ENCODE results near the gene ZFP92. TPM values are rescaled to one million over a fixed set of nuclear protein-coding genes. Genes with fewer than 3 reads are reported as not detected.

ZFP92 gene
- total RNA-seq, 1 donor: 3.0 TPM

DNA sequence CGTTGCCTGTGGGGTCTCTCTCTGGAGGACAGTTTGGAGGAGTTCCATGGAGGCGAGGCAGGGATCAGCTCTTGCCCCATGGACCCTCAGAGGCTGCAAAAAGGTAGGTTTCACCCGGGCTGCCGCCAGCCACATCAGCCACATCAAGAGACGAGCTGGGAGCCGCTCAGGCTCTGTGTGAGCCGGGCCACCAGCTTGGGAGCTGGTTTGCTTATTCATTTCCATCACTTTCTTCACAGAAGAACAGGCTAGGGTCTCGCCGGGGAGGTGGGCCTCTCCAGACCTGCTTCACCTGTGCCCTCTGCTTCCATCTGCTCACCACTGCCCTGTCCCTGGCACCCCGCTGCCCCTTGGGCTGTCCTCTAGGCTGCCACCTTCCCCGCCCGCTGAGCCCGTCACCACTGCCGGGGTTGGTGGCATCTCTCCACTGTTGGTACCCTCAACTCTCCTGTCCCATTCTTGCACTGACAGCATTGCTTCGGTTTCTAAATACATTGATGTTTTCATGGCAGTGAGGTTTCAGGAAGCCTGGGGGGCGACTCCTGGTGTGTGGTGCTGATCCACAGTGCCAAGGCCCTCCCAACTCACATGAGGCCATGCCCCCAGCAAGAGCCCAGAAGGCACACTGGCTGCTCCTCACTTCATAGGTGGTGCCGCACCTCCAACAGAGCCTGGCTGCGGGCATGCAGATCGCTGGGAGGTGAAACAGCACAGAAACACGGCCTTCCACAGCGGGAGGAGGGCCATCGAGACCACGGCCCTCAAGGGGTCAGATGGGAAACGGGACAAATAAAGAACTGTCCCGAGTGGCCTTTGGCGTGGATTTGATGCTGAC lies 39.1 kb downstream of the ZFP92 start:
- no peak for DNase-seq (ENCODE audit: low read depth in 2 of 3, low spot score in 2 of 3)

DNA sequence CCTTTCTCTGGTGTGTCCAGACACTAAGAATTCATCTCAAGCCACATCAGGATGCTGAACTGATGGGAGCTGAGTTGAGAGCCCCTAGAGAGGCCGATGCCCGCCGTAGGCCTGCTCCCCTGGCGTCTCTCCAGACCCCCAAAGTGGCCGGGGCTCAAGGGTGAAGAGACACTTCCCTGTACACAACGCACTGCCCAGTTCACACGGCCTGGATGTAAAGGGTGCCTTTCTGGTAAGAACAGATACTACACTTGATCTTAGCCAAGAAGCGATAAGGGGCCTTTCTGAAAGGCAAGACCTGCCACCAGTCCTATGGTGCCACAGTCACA lies 39.6 kb downstream of the ZFP92 start:
- DNase-seq (ENCODE audit: low read depth in 2 of 3, low spot score in 2 of 3): no peak

DNA sequence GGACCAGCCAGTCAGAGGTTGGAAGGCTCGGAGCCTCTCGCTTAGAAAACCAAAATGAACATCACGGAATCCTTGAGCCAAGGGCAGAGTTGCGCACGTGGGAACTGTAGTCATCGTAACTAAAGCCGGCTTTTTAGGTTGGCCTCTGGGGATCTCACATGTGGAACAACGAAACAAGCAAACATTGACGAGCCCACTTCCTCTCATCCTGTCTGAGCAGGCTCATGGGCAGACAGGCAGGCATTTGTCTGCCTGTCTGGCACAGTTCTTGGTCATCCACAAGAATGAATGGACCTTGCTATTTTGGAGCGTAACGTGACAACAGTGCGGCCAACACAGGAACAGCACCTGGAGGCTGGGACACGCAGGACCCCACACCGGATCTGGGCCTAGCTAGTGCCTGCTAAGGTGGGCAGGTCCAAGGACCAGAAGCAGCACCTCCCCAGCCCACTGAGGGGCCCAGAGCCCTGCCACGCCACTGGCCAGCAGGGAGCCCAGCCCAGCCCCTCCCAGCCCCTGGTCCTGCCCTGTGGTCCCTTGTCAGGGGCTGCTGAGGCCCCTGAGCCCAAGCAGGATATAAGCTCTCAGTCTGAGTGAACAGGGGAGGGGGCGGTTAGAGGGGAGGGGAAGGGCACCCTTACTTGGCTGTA lies 43.8 kb downstream of the ZFP92 start:
- no peak for DNase-seq (ENCODE audit: low read depth in 2 of 3, low spot score in 2 of 3)

DNA sequence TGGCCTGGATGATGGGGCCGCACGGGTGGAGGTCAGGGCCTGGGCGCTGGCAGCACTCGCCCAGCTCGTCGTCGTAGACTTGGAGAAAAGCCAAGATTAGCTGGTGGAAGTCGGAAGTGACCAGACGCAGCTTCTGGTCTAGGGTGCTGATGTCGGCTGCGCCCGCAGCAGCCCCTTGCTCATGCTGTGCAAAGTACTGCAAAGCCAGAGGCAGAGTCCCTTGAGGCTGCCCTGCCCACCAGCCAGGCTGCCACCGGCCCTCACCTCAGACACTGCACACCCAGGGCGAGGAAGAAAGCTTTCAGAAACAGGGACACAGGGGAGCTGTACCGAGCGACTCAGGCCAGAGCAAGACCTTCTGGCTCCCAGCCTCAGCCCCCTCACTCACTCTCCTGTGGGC lies 44.3 kb downstream of the ZFP92 start:
- DNase-seq (ENCODE audit: low read depth in 2 of 3, low spot score in 2 of 3): no peak

DNA sequence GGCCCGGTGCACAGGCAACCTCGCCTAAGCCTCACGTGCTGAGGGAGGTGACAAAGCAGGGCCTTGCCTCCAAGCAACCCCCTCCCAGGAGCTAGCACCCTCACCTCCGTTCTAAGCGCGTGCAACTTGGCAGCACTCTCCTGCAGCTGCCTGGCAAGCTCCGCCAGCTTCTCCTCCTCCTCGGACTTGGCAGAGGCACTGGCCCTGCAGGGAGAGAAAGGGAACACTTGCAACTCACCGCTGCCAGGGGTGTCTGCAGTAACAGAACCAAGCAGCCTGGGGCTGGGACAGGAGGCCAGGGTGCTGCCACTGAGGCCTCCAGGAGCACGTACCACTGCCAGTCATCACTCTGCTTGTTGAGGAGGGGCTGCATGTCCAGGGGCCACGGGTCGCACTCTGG lies 44.9 kb downstream of the ZFP92 start:
- no peak for DNase-seq (ENCODE audit: low read depth in 2 of 3, low spot score in 2 of 3)

DNA sequence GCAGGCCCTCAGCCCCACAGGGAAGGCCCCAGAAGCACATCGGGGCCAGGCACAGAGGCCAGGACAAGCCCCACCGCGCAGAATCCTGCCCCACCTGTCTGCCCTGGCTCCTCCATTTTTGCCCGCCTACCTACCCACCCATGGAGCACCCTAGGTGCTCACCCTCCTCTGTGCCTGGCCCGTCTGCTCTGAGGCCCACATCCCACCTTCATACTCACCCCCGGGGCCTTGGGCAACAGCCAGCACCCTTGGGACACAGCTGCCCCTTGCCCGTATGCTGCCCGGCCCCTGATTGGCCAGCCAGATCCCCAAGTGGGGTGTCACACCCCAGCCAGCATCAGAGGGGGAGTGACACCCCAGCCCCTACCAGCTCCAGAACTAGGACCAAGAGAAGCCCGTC lies 45.4 kb downstream of the ZFP92 start:
- DNase-seq (ENCODE audit: low read depth in 2 of 3, low spot score in 2 of 3): no peak

DNA sequence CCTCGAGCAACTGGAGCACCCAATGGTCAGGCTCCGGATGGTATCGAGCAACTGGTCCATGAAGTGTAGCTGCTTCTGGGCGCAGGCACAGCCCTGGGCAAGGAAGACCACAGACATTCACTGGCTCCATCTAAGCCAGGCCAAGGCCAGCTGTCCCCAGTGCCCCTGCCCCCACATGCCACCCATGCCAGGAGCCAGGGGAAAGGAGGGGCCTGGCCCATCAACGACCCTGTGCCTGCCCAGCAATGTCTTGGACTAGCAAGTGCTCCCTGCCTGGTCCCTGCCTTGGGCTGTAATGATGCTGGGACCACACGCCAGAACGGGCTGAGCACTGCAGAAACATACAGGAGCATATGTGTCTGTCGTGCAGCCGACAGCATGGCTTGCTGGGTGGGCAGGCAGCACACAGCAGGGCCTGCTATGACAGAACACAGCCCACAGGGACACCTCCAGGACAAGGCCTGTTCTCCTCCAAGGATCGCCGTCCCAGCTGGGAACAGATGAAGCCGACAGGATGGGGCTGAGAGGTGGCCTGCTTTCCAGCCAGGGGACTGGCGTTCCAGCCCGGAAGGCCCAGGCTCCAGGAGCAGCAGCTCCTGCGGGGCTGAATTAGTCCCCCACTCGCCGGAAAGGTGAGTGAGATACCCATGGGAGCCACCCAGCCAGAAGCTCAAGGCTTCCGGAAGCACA lies 46.0 kb downstream of the ZFP92 start:
- no peak for DNase-seq (ENCODE audit: low read depth in 2 of 3, low spot score in 2 of 3)

DNA sequence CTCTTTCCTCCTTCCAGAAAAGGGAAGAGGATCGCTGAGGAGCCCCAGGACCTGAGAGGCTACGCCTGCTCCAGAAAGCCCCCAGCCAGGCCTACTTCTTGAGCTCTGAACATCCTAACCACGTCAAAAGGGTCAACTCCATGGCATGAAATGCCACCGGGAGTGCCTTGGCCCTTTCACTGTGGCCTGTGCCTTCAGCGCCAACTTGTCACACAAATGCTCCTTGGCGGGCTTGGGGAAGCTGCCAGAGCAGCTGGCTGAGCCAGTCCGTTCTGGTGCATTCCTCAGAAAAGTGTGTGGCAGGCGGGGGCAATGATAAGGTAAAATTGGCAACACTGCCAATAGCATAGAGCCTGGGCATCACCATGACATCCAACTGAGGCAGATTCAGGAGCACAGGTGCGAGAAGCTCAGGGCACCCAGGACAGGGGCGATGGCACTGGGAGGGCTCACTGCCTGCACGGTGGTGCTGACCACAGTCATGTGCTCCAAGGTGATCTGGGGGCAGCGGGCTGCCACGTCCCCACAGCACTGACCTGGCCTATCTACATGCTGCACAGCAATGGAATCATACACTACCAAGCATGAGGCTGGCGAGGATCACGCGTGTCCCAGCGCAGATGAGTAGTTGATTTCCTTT lies 46.7 kb downstream of the ZFP92 start:
- no peak for DNase-seq (ENCODE audit: low read depth in 2 of 3, low spot score in 2 of 3)

DNA sequence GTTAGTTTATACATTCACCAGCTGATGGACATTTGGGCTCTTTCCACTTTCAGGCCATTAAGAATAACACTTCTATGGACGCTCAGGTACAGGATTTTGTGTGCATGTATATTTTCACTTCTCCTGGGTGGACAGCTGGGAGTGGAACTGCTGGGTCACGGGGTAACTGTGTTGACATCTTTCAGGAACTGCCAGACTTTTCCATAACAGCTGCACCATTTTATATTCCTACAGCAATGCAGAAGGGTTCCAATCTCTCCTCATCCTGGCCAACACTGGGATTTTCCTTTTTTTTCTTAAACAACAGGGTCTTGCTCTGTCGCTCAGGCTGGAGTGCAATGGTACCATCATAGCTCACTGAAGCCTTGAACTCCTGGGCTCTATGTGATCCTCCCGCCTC lies 47.2 kb downstream of the ZFP92 start:
- DNase-seq (ENCODE audit: low read depth in 2 of 3, low spot score in 2 of 3): no peak

DNA sequence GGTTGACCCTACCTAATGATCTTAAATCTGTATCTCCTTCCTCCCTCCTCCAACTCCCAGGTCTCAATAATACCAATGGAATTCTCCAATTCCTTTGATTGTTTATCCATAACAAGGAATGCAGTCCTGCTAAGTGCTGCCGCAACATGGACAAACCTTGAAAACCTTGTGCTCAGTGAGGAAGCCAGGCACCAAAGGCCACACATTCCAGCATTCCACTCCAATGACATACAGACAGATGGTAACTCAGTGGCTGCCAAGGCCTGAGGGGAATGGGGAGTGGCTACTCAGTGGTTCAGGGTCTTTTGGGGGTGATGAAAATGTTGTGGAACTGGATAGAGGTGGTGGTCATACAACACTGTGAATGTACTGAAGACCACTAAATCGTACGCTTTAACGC lies 48.7 kb downstream of the ZFP92 start:
- no peak for DNase-seq (ENCODE audit: low read depth in 2 of 3, low spot score in 2 of 3)

DNA sequence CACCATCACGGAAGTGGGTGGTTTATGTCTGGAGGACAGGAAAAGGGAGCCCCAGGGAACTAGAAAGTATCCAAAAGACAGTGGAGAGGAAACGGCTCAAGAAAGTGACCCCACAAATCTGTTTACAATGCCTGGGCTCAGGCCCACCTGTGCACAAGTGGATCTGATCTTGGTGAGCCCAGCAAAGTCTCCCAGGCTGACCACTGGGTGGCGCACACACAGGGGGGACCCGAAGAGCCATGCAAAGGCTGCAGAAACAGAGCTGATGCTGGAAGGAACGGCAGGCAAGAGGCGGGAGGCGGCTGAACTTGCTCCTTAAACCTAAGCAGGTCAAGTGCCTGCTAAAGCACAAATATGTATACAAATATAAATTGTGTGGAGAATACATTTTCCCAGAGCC lies 49.6 kb downstream of the ZFP92 start:
- DNase-seq (ENCODE audit: low read depth in 2 of 3, low spot score in 2 of 3): peak in 2 of 3 donors; percentile 29 to 58

Small RNA genes lying within 50 kb of the gene (small RNA-seq; reads per million reads assigned to genes)
- gene RN7SL667P: not detected

Other genes with a start within 250 kb of the ZFP92 start
- gene MAGEA1, start 232.2 kb upstream of the ZFP92 start, total RNA-seq: not detected
- not detected for gene PNMA6F, start 89.7 kb upstream of the ZFP92 start, total RNA-seq
- 9.4 TPM for gene ZNF275, start 77.3 kb upstream of the ZFP92 start, total RNA-seq
- gene PNMA6E, start 10.1 kb upstream of the ZFP92 start, total RNA-seq: not detected
- gene TREX2, start 34.6 kb downstream of the ZFP92 start, total RNA-seq: 4.3 TPM
- 13.5 TPM for gene HAUS7, start 59.1 kb downstream of the ZFP92 start, total RNA-seq
- not detected for gene BGN, start 83.5 kb downstream of the ZFP92 start, total RNA-seq
- not detected for gene ATP2B3, start 106.2 kb downstream of the ZFP92 start, total RNA-seq
- 32.3 TPM for gene CCNQ, start 187.7 kb downstream of the ZFP92 start, total RNA-seq
- not detected for gene DUSP9, start 235.7 kb downstream of the ZFP92 start, total RNA-seq